ENCODE data around the gene SPEF1.
A peak's percentile ranks its signal among the peaks of the same experiment; 100 is the strongest.

SPEF1 gene

DNA sequence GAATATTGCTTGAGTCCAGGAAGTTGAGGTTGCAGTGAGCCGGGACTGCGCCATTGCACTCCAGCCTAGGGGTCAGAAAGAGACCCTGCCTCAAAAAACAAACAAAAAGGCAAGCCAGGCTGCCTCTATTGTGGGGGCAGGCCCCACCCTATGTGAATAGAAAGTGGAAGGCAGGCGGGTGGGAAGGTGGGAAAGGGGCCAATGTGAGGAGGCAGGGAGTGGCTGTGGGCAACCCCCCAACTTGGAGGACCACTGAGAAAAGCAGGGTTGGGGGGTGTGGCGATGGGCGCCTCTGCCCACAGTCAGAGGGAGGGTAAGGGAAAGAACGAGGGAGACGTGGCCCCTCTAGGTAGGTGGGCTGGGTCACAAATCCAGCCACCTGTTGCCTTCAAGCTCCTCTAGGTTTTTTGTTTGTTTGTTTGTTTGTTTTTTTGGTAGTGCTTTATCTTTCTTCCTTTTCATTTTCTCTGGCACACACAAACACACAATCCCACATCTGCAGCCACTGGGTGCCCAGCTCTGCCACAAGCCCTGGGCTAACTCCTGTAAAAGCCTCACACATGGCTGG is 33.8 kb upstream of the SPEF1 start:
- no peak for ATAC-seq (ENCODE audit: low read depth)
- no peak overlapping the region for H3K4me3 Mint-ChIP-seq
- peaks cover 4% of the 10 kb centered on the region for H3K27me3 Mint-ChIP-seq
- no peak for DNase-seq (ENCODE audit: low spot score in 2 of 2)
- H3K9me3 Mint-ChIP-seq = no peaks in the 10 kb centered on the region
- no peaks in the 10 kb centered on the region for H3K36me3 Mint-ChIP-seq
- peaks cover 14% of the 10 kb centered on the region for H3K4me1 Mint-ChIP-seq
- H3K27ac Mint-ChIP-seq = no peak overlapping the region

DNA sequence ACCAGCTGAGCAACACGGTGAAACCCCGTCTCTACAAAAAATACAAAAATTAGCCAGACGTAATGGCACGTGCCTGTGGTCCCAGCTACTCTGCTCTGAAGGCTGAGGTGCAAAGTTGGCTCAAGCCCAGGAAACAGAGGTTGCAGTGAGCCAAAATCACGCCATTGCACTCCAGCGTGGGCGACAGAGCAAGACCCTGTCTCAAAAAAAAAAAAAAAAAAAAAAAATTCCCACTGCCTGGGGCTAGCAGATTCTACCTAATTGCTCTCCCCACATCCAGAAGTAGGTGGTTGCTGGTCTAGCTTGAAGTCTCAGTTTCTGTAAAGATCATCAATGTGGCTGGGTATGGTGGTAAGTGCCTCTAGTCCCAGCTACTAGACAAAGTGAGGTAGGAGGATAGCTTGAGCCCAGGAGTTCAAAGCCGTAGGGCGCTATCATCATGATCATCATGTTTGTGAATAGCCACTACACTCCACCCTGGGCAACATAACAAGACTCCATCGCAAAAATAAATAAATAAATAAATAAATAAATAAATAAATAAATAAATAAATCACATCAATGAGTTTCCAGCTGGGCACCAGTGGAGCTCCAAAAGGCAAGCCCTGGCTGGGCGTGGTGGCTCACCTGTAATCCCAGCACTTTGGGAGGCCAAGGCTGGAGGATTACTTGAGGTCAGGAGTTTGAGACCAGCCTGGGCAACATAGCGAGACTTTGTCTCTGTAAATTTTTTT is 32.8 kb upstream of the SPEF1 start:
- H3K9me3 Mint-ChIP-seq = no peaks in the 10 kb centered on the region
- ATAC-seq (ENCODE audit: low read depth) (no peak), DNase-seq (ENCODE audit: low spot score in 2 of 2) (no peak)
- H3K36me3 Mint-ChIP-seq = no peaks in the 10 kb centered on the region
- no peak overlapping the region for H3K4me3 Mint-ChIP-seq
- H3K4me1 Mint-ChIP-seq = peaks cover 14% of the 10 kb centered on the region
- no peak overlapping the region for H3K27ac Mint-ChIP-seq
- peaks cover 4% of the 10 kb centered on the region for H3K27me3 Mint-ChIP-seq

DNA sequence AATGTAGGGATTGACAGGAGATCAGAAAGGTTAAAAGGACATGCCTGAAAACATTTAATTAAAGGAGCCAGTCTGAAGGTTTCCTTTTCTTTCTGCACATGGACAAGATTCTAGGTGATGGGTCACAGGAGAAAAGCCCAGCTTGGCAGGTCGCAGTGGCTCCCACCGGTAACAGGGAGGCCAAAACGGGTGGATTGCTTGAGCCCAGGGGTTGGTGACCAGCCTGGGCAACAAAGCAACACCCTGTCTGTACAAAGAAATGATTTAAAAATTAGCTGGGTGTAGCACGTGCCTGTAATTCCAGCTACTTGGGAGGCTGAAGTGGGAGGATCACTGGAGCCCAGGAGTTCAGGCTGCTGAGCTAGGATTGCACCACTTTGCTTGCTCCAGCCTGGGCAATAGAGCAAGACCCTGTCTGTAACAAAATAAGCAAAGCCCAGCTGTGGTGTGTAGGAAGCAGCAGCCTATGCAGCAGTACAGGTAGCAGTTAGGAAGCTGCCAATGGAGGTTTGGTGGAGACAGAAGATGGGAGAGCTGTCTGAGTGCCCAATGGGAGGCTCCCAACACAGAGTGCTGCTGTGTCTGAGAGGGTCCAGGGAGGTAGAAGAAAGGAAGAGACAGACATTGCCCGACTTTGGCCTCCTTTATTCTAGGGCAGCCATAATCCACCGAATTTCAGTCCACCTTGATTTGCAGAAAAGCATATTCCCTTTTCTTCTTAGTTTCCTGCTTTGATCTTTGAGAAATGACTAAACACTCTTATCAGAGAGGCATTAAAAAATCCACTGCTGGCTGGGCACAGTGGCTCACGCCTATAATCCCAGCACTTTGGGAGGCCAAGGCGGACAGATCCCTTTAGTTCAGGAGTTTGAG is 32.0 kb upstream of the SPEF1 start:
- Mint-ChIP-seq H3K9me3 (no peaks in the 10 kb centered on the region), H3K27me3 (peaks cover 4% of the 10 kb centered on the region), H3K4me3 (no peak overlapping the region), H3K36me3 (no peaks in the 10 kb centered on the region), H3K27ac (no peak overlapping the region), H3K4me1 (peaks cover 14% of the 10 kb centered on the region)
- no peak for DNase-seq (ENCODE audit: low spot score in 2 of 2)
- ATAC-seq (ENCODE audit: low read depth) = no peak

DNA sequence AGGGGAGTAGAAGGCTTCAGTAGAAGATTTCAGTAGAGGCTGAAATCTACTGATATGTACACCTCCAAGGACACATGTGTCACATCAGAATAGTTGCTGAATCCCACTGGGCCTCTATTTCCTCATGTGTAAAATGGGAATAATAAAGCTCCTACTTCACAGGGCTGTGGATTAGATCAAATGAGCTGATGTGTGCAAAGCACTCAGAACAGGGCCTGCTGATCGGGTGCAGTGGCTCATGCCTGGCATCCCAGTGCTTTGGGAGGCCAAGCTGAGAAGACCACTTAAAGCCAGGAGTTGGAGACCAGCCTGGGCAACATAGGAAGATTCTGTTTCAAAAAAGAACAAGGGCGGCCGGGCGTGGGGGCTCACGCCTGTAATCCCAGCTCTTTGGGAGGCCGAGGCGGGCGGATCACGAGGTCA is 31.0 kb upstream of the SPEF1 start:
- no peak for ATAC-seq (ENCODE audit: low read depth)
- peaks cover 4% of the 10 kb centered on the region for H3K27me3 Mint-ChIP-seq
- DNase-seq (ENCODE audit: low spot score in 2 of 2) = no peak
- H3K4me1 Mint-ChIP-seq = peaks cover 14% of the 10 kb centered on the region
- no peak overlapping the region for H3K4me3 Mint-ChIP-seq
- H3K27ac Mint-ChIP-seq = peak overlapping the region; percentile 63
- H3K9me3 Mint-ChIP-seq = no peaks in the 10 kb centered on the region
- no peaks in the 10 kb centered on the region for H3K36me3 Mint-ChIP-seq

- Mint-ChIP-seq H3K4me3 (peak overlapping the region; percentile 67), H3K27ac (peak overlapping the region; percentile 63), H3K9me3 (no peaks in the 10 kb centered on the region), H3K4me1 (peaks cover 14% of the 10 kb centered on the region), H3K27me3 (peaks cover 4% of the 10 kb centered on the region), H3K36me3 (no peaks in the 10 kb centered on the region)
- DNase-seq (ENCODE audit: low spot score in 2 of 2) = no peak
- ATAC-seq (ENCODE audit: low read depth) = peak; percentile 66
These were observed 30.4 kb upstream of the SPEF1 start for GRCh38 chr20:3811467-3812258.

DNA sequence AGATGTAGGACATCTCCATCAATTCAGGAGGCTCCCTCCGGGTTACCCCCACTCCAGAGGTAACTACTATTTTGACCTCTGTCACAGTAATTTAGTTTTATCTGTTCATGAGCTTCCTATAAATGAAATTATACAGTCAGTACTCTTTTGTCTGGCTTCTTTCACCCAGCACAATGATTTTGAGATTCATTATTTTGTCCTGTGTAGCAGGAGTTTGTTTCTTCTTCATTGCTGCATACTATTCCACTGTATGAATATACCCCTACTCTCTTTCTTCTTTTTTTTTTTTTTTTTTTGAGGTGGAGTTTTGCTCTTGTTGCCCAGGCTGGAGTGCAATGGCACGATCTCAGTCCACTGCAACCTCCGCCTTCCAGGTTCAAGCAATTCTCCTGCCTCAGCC is 27.3 kb upstream of the SPEF1 start:
- ATAC-seq (ENCODE audit: low read depth) (no peak), DNase-seq (ENCODE audit: low spot score in 2 of 2) (no peak)
- H3K4me1 Mint-ChIP-seq = peaks cover 21% of the 10 kb centered on the region
- H3K27me3 Mint-ChIP-seq = no peaks in the 10 kb centered on the region
- no peaks in the 10 kb centered on the region for H3K9me3 Mint-ChIP-seq
- peaks cover 19% of the 10 kb centered on the region for H3K36me3 Mint-ChIP-seq
- no peak overlapping the region for H3K4me3 Mint-ChIP-seq
- no peak overlapping the region for H3K27ac Mint-ChIP-seq

DNA sequence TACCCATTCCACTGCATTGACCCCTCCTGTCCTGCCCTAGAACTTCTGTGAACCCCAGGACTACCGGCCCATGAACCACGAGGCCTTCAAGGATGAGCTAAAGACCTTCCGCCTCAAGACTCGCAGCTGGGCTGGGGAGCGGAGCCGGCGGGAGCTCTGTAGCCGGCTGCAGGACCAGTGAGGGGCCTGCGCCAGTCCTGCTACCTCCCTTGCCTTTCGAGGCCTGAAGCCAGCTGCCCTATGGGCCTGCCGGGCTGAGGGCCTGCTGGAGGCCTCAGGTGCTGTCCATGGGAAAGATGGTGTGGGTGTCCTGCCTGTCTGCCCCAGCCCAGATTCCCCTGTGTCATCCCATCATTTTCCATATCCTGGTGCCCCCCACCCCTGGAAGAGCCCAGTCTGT is 23.5 kb upstream of the SPEF1 start:
- ATAC-seq (ENCODE audit: low read depth) (no peak), DNase-seq (ENCODE audit: low spot score in 2 of 2) (no peak)
- Mint-ChIP-seq H3K36me3 (peaks cover 30% of the 10 kb centered on the region), H3K4me3 (no peak overlapping the region), H3K4me1 (peaks cover 25% of the 10 kb centered on the region), H3K9me3 (no peaks in the 10 kb centered on the region), H3K27me3 (no peaks in the 10 kb centered on the region), H3K27ac (no peak overlapping the region)

DNA sequence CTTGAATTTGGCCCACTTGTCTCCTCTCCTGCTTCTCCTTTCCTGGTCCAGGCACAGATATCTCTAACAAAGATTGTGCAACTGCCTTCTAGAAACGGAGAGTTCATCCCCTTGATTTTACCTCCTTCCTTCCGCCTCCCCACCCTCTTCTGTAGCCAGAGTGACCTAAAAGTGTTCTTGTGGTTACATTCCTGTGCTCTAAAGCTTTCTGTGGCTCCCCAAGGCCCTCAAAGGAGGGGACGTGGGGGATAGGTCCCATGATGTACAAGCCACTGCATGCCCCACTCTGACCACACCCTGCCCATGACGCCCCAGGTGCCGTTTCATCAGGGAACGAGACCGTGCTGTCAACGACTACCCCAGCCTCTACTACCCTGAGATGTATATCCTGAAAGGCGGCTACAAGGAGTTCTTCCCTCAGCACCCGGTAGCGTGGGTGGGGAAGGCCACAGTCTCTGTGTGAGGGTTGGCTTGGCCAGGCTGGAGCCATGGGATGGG is 23.1 kb upstream of the SPEF1 start:
- Mint-ChIP-seq H3K9me3 (no peaks in the 10 kb centered on the region), H3K36me3 (peaks cover 30% of the 10 kb centered on the region), H3K27me3 (no peaks in the 10 kb centered on the region), H3K4me1 (peaks cover 29% of the 10 kb centered on the region), H3K4me3 (no peak overlapping the region), H3K27ac (peak overlapping the region; percentile 40)
- ATAC-seq (ENCODE audit: low read depth) (no peak), DNase-seq (ENCODE audit: low spot score in 2 of 2) (no peak)

DNA sequence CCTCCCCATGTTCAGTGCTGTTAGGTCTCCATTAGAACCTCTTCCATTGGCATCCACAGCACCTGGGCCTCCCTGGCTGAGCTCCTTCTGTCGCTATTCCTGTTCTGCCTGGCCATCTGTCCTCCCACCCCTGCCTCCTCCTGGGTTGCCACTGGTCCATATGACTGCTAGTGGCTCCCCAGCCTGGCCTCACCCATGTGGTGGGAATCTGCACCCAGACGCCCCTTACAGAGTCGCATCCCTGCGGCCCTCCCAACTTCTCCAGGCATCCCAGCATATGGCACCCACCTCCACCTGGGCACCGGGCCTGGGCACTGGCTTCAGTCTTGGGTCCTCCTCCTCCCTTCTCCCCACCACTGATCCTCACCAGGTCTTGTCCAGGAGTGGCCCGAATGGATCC is 22.6 kb upstream of the SPEF1 start:
- DNase-seq (ENCODE audit: low spot score in 2 of 2) (no peak), ATAC-seq (ENCODE audit: low read depth) (no peak)
- peak overlapping the region; percentile 40 for H3K27ac Mint-ChIP-seq
- H3K4me3 Mint-ChIP-seq = no peak overlapping the region
- H3K36me3 Mint-ChIP-seq = peaks cover 30% of the 10 kb centered on the region
- peaks cover 32% of the 10 kb centered on the region for H3K4me1 Mint-ChIP-seq
- H3K9me3 Mint-ChIP-seq = no peaks in the 10 kb centered on the region
- no peaks in the 10 kb centered on the region for H3K27me3 Mint-ChIP-seq

DNA sequence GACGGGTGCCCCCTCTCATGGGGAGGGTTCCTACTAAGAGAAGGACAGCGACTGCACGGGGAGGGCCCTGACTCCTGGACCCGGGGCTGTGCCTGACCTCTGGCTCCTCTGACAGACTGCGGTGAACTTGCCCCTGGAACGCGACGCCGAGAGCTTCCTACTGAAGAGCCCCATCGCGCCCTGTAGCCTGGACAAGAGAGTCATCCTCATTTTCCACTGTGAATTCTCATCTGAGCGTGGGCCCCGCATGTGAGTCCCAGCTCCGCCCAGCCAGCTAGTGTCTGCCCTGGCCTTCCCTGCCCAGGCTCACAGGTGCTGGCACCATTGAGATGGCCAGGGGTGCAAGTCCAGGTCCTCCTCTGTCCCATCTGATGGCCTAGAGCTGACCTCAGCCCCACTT is 22.0 kb upstream of the SPEF1 start:
- no peaks in the 10 kb centered on the region for H3K27me3 Mint-ChIP-seq
- no peaks in the 10 kb centered on the region for H3K9me3 Mint-ChIP-seq
- no peak for DNase-seq (ENCODE audit: low spot score in 2 of 2)
- H3K36me3 Mint-ChIP-seq = peaks cover 30% of the 10 kb centered on the region
- ATAC-seq (ENCODE audit: low read depth) = no peak
- H3K4me1 Mint-ChIP-seq = peaks cover 37% of the 10 kb centered on the region
- no peak overlapping the region for H3K27ac Mint-ChIP-seq
- no peak overlapping the region for H3K4me3 Mint-ChIP-seq

- peak overlapping the region; percentile 73 for H3K27ac Mint-ChIP-seq
- ATAC-seq (ENCODE audit: low read depth) (no peak), DNase-seq (ENCODE audit: low spot score in 2 of 2) (no peak)
- peaks cover 41% of the 10 kb centered on the region for H3K4me1 Mint-ChIP-seq
- H3K36me3 Mint-ChIP-seq = peaks cover 30% of the 10 kb centered on the region
- no peaks in the 10 kb centered on the region for H3K27me3 Mint-ChIP-seq
- H3K4me3 Mint-ChIP-seq = no peak overlapping the region
- no peaks in the 10 kb centered on the region for H3K9me3 Mint-ChIP-seq
These were observed 21.4 kb upstream of the SPEF1 start for GRCh38 chr20:3802524-3803239.

- no peak overlapping the region for H3K27ac Mint-ChIP-seq
- no peak overlapping the region for H3K4me3 Mint-ChIP-seq
- DNase-seq (ENCODE audit: low spot score in 2 of 2) = no peak
- H3K9me3 Mint-ChIP-seq = no peaks in the 10 kb centered on the region
- H3K4me1 Mint-ChIP-seq = peaks cover 49% of the 10 kb centered on the region
- ATAC-seq (ENCODE audit: low read depth) = no peak
- H3K27me3 Mint-ChIP-seq = no peaks in the 10 kb centered on the region
- peaks cover 30% of the 10 kb centered on the region for H3K36me3 Mint-ChIP-seq
These were observed 20.6 kb upstream of the SPEF1 start for GRCh38 chr20:3801846-3802245.

- no peak for ATAC-seq (ENCODE audit: low read depth)
- no peaks in the 10 kb centered on the region for H3K27me3 Mint-ChIP-seq
- H3K9me3 Mint-ChIP-seq = no peaks in the 10 kb centered on the region
- peaks cover 53% of the 10 kb centered on the region for H3K4me1 Mint-ChIP-seq
- DNase-seq (ENCODE audit: low spot score in 2 of 2) = no peak
- H3K4me3 Mint-ChIP-seq = no peak overlapping the region
- peak overlapping the region; percentile 91 for H3K27ac Mint-ChIP-seq
- peaks cover 30% of the 10 kb centered on the region for H3K36me3 Mint-ChIP-seq
These were observed 20.1 kb upstream of the SPEF1 start for GRCh38 chr20:3801299-3801698.

Data from memory B cell (primary cell).